Erythroblast (primary cell): ENCODE data around the gene SHOC1.

ENCODE experiments used
- GATA1 ChIP-seq: IDR thresholded peaks from 2 replicates; pipeline ENCODE4 v1.6.1; 2011; ENCODE audit warnings: low read depth, mild to moderate bottlenecking, control low read depth, low read length, moderate library complexity
- POLR2A ChIP-seq: IDR thresholded peaks from 2 replicates; pipeline ENCODE4 v1.6.1; 2011; ENCODE audit warnings: mild to moderate bottlenecking, low read length

- no peak for TF ChIP-seq GATA1
- TF ChIP-seq POLR2A = no peak
These were observed 11.3 kb downstream of the SHOC1 start for GRCh38 chr9:111783424-111783823.
